ENCODE results near the gene CCL18.
"Not testable (repeated sequence)": the region's sequence is repeated elsewhere in the genome, so short reads cannot be mapped to it uniquely, and the experiment has no call there.

CCL18 gene

DNA sequence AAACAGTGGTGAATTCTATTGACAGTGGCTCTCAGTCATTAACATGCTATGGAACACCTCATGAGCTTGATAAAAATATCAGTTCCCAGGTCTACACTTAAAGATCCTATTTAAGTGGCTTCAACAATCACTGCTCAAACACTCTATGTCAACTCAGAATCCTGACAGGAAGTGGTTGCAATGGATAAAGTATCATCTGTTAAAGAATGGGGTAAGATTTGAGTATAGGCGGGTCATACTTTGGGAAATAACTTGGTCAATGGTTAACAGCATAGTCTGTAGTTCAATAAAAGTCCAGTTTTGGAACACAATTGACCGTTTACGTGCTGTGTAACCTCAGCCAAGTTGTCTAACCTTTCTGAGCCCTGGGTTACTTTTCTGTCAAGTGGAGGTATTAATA, 23.4 kb downstream of the CCL18 start:
- H3K9me3 Mint-ChIP-seq; H3K27me3 Mint-ChIP-seq; H3K27ac Mint-ChIP-seq; H3K36me3 Mint-ChIP-seq (ENCODE audit: low read depth): not testable (repeated sequence)
- Mint-ChIP-seq H3K4me3 (peak overlapping the region; percentile 5), H3K4me1 (ENCODE audit: low read depth) (peaks cover 83% of the 10 kb centered on the region)

GRCh38 chr17:36087897-36088572, 24.0 kb downstream of the CCL18 start:
- peak overlapping the region; percentile 74 for H3K4me3 Mint-ChIP-seq
- not testable (repeated sequence) for H3K27me3 Mint-ChIP-seq; H3K36me3 Mint-ChIP-seq (ENCODE audit: low read depth); H3K9me3 Mint-ChIP-seq
- peaks cover 83% of the 10 kb centered on the region for H3K4me1 Mint-ChIP-seq (ENCODE audit: low read depth)
- H3K27ac Mint-ChIP-seq: peak overlapping the region; percentile 98

DNA sequence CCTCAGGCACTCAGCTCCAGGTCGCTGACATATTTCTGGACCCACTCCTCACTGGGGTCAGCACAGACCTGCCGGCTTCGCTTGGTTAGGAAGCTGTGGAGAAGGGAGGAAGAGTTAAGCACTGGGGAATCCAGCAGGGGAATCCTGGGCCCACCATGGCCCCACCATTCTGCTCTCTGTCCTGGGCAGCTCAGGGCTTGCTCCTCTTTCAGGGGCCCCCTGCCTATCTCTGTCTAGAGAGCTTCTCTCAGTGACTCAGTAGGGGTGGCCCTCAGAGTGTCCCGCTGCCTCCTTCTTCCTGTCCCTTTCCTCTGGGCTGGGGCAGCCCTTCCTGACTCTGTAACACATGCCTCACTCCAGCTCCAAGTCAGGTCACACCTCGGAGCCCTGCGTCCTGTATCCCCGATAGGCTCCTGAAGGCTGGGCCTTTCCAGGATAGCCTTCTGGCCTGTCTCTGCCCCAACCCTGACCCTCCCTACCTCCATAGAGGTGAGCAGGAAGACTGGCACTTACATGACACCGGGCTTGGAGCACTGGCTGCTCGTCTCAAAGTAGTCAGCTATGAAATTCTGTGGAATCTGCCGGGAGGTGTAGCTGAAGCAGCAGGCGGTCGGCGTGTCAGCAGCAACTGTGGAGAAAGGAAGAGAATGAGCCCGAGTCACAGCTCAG, 24.7 kb downstream of the CCL18 start:
- peaks cover 83% of the 10 kb centered on the region for H3K4me1 Mint-ChIP-seq (ENCODE audit: low read depth)
- H3K27me3 Mint-ChIP-seq: peaks cover 3% of the 10 kb centered on the region
- H3K9me3 Mint-ChIP-seq: no peaks in the 10 kb centered on the region
- H3K36me3 Mint-ChIP-seq (ENCODE audit: low read depth): peaks cover 4% of the 10 kb centered on the region
- peak overlapping the region; percentile 74 for H3K4me3 Mint-ChIP-seq
- H3K27ac Mint-ChIP-seq: peak overlapping the region; percentile 98

GRCh38 chr17:36089339-36089865, 25.3 kb downstream of the CCL18 start:
- peaks cover 82% of the 10 kb centered on the region for H3K4me1 Mint-ChIP-seq (ENCODE audit: low read depth)
- H3K4me3 Mint-ChIP-seq: peak overlapping the region; percentile 74
- peaks cover 4% of the 10 kb centered on the region for H3K36me3 Mint-ChIP-seq (ENCODE audit: low read depth)
- H3K27ac Mint-ChIP-seq: peak overlapping the region; percentile 98
- H3K9me3 Mint-ChIP-seq: no peaks in the 10 kb centered on the region
- H3K27me3 Mint-ChIP-seq: peaks cover 3% of the 10 kb centered on the region

DNA sequence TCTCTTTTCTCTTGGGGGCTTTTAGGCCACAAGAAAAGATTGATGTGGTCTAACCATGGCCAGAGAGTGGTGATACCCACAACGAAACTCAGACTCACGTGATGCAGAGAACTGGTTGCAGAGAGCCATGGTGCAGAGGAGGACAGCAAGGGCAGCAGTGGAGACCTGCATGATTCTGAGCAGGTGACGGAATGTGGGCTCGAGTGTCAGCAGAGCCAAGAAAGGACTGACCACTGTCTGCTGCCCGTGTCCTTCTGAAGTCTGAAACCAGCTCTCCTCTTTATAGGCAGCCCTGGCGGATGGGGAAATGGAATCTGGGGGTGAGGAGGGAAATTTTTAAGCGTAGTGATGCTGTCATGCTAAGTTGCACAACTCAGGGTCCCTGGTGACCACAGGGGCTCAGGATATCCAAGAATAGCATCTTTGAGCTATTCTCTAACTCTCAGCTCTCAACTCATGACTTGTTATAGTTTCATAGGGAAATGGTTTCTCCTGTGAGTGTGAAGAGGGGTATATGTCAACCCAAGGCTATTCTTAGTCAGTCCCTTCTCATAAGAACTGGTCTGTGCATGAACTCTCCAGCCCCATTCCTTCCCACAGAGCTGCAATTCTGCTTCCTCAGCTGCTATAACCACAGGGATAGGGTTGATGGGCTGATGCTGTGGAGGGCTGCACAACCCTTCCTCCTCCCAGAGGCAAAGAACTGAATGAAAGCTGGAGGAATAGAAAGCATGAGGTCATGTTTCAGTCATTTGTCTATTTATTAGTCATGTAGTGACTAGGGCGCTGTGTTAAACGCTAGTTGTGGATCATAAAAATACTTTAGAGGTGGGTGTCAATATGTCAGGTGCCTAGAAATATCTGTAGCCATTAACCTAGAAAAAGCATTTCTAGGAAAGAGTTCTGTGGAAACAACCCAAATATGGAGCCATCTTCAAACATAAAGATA, 26.1 kb downstream of the CCL18 start, which contains the start of gene CCL3:
Gene CCL3, minus strand, starts transcription at position 256 of the 949 bp plus-strand sequence. Its CDS starts 85 bp downstream, at position 171.
- H3K36me3 Mint-ChIP-seq (ENCODE audit: low read depth): peaks cover 4% of the 10 kb centered on the region
- peaks cover 82% of the 10 kb centered on the region for H3K4me1 Mint-ChIP-seq (ENCODE audit: low read depth)
- H3K27ac Mint-ChIP-seq: peak within 1 kb of the TSS; percentile 98
- H3K9me3 Mint-ChIP-seq: no peaks in the 10 kb centered on the region
- H3K4me3 Mint-ChIP-seq: peak within 1 kb of the TSS; percentile 74
- peaks cover 3% of the 10 kb centered on the region for H3K27me3 Mint-ChIP-seq

DNA sequence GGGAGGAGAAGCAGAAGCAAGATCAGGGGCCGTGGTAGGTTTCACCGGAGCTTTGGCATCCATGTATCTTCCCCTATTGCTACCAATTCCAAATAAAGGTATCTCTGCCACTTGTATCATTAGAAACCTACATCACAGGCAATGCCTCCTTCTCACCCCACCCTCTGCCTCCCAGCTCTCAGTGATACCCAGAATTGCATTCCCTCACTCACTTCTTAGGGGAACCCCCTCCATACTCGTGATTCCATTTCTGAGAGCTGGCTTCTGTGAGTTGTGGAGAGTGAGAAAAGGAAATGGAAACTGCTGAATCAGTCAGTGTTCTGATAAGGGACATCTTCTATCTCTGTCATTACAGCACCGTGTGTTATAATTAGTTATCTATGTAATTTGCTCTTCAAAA, 28.2 kb downstream of the CCL18 start:
- H3K4me1 Mint-ChIP-seq (ENCODE audit: low read depth): peaks cover 89% of the 10 kb centered on the region
- H3K9me3 Mint-ChIP-seq: no peaks in the 10 kb centered on the region
- H3K4me3 Mint-ChIP-seq: peak overlapping the region; percentile 50
- H3K27me3 Mint-ChIP-seq: peaks cover 3% of the 10 kb centered on the region
- H3K27ac Mint-ChIP-seq: peak overlapping the region; percentile 94
- H3K36me3 Mint-ChIP-seq (ENCODE audit: low read depth): peaks cover 4% of the 10 kb centered on the region

- H3K9me3 Mint-ChIP-seq; H3K36me3 Mint-ChIP-seq (ENCODE audit: low read depth); H3K27me3 Mint-ChIP-seq: not testable (repeated sequence)
- H3K27ac Mint-ChIP-seq: peak overlapping the region; percentile 94
- peak overlapping the region; percentile 50 for H3K4me3 Mint-ChIP-seq
- H3K4me1 Mint-ChIP-seq (ENCODE audit: low read depth): peaks cover 90% of the 10 kb centered on the region
These were observed 28.6 kb downstream of the CCL18 start for GRCh38 chr17:36092715-36093114.

DNA sequence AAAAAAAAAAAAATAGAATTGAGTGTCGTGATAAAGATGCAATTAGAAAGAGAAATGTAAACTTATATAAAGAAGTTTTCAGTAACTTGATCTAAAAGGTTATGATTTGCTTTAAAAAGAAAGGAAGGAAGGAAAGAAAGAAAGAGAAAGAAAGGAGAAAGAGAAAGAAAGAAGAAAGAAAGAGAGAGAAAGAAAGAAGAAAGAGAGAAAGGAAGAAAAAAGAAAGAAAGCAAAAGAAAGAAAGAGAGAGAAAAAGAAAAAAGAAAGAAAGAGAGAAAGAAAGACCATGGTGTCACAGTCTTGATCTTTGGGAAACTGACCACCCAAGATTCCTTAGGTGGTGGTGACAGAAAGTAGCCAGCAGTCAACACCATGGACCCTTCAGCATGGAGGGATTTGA, 30.2 kb downstream of the CCL18 start:
- Mint-ChIP-seq H3K27me3 (peaks cover 6% of the 10 kb centered on the region), H3K27ac (no peak overlapping the region), H3K4me3 (no peak overlapping the region), H3K36me3 (ENCODE audit: low read depth) (no peaks in the 10 kb centered on the region), H3K4me1 (ENCODE audit: low read depth) (peaks cover 86% of the 10 kb centered on the region), H3K9me3 (no peaks in the 10 kb centered on the region)

- Mint-ChIP-seq H3K27me3 (peaks cover 6% of the 10 kb centered on the region), H3K27ac (peak overlapping the region; percentile 3), H3K4me3 (no peak overlapping the region), H3K9me3 (no peaks in the 10 kb centered on the region), H3K4me1 (ENCODE audit: low read depth) (peaks cover 86% of the 10 kb centered on the region), H3K36me3 (ENCODE audit: low read depth) (no peaks in the 10 kb centered on the region)
These were observed 30.7 kb downstream of the CCL18 start for GRCh38 chr17:36094746-36095145.

DNA sequence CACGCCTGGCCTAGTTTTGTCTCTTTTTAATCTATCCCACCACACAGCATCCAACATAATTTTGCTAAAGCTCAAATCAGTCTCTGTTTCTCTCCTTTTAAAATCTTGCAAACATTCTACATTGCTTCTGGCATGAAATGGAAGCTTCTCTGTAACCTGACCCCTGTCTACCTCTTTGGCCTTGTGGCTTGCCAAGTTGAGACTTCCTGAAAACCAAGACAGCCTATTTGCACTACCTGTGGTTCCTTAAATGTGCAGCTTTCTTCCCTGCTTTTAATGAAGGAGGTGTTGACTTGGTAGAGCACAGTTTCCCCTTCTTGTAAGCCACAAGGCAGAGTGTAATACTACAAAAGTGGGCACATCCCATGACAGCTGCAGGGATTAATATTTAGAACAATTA, 31.9 kb downstream of the CCL18 start:
- Mint-ChIP-seq H3K27ac (peak overlapping the region; percentile 79), H3K27me3 (peaks cover 10% of the 10 kb centered on the region), H3K36me3 (ENCODE audit: low read depth) (no peaks in the 10 kb centered on the region), H3K4me3 (no peak overlapping the region), H3K4me1 (ENCODE audit: low read depth) (peaks cover 81% of the 10 kb centered on the region), H3K9me3 (no peaks in the 10 kb centered on the region)

GRCh38 chr17:36099004-36099403, 34.9 kb downstream of the CCL18 start:
- H3K27me3 Mint-ChIP-seq; H3K36me3 Mint-ChIP-seq (ENCODE audit: low read depth); H3K4me3 Mint-ChIP-seq; H3K9me3 Mint-ChIP-seq: not testable (repeated sequence)
- Mint-ChIP-seq H3K4me1 (ENCODE audit: low read depth) (peaks cover 69% of the 10 kb centered on the region), H3K27ac (peak overlapping the region; percentile 79)

- H3K9me3 Mint-ChIP-seq: not testable (repeated sequence)
- H3K36me3 Mint-ChIP-seq (ENCODE audit: low read depth): peaks cover 20% of the 10 kb centered on the region
- H3K27ac Mint-ChIP-seq: peak within 1 kb of the TSS; percentile 92
- peaks cover 76% of the 10 kb centered on the region for H3K4me1 Mint-ChIP-seq (ENCODE audit: low read depth)
- H3K4me3 Mint-ChIP-seq: peak within 1 kb of the TSS; percentile 91
- H3K27me3 Mint-ChIP-seq: peaks cover 12% of the 10 kb centered on the region
These were observed 39.4 kb downstream of the CCL18 start, which contains the start of gene CCL4 for GRCh38 chr17:36103401-36103975. CCL4 (plus strand) TSS chr17:36103827; CDS start chr17:36103906, 79 bp downstream.

- H3K4me1 Mint-ChIP-seq (ENCODE audit: low read depth): peaks cover 70% of the 10 kb centered on the region
- H3K27me3 Mint-ChIP-seq, H3K9me3 Mint-ChIP-seq: not testable (repeated sequence)
- H3K27ac Mint-ChIP-seq: peak overlapping the region; percentile 92
- H3K4me3 Mint-ChIP-seq: peak overlapping the region; percentile 91
- peaks cover 20% of the 10 kb centered on the region for H3K36me3 Mint-ChIP-seq (ENCODE audit: low read depth)
These were observed 40.2 kb downstream of the CCL18 start for GRCh38 chr17:36104246-36104645.

GRCh38 chr17:36104701-36105181, 40.7 kb downstream of the CCL18 start:
- peaks cover 65% of the 10 kb centered on the region for H3K4me1 Mint-ChIP-seq (ENCODE audit: low read depth)
- H3K27ac Mint-ChIP-seq: peak overlapping the region; percentile 92
- peak overlapping the region; percentile 91 for H3K4me3 Mint-ChIP-seq
- H3K9me3 Mint-ChIP-seq: no peaks in the 10 kb centered on the region
- H3K27me3 Mint-ChIP-seq: peaks cover 9% of the 10 kb centered on the region
- peaks cover 20% of the 10 kb centered on the region for H3K36me3 Mint-ChIP-seq (ENCODE audit: low read depth)

Measured in stimulated activated naive CD8-positive, alpha-beta T cell treated with anti-CD3 and anti-CD28 coated beads, Interleukin-15, Interleukin-2, amounts not matched to agents 100 ng/mL and 50 ng/mL, for 24 hours (primary cell).